Measurements from ENCODE around the gene SGSM1. TPM values are rescaled to one million over a fixed set of nuclear protein-coding genes. Genes with fewer than 3 reads are reported as not detected.
A peak's percentile ranks its signal among the peaks of the same experiment; 100 is the strongest.

The SGSM1 gene
- total and polyA plus RNA-seq, 2 donors (not counting 1 experiment from before 2014, with no cell fraction given) = not detected

GRCh38 chr22:24868979-24869378 lies 63.0 kb downstream of the SGSM1 start:
- no peaks in the 10 kb centered on the region for H3K4me1 ChIP-seq (ENCODE audit: control insufficient read depth, extremely low read depth, insufficient read depth, low read length)
- no peak for DNase-seq (ENCODE audit: low read depth in 2 of 2)
- H2AFZ ChIP-seq (ENCODE audit: low read length) = no peak overlapping the region
- no peaks in the 10 kb centered on the region for H4K20me1 ChIP-seq (ENCODE audit: control insufficient read depth, extremely low read depth, insufficient read depth, low read length)
- no peak overlapping the region for H3K27ac ChIP-seq (ENCODE audit: insufficient read depth, low read length)
- no peaks in the 10 kb centered on the region for H3K36me3 ChIP-seq (ENCODE audit: control insufficient read depth, insufficient read depth, low read length)
- no peaks in the 10 kb centered on the region for H3K27me3 ChIP-seq (ENCODE audit: control insufficient read depth, insufficient read depth, low read length)
- H3K9me3 ChIP-seq (ENCODE audit: control insufficient read depth, insufficient read depth, low read depth, low read length) = no peaks in the 10 kb centered on the region
- no peaks in the 10 kb centered on the region for H3K79me2 ChIP-seq (ENCODE audit: control insufficient read depth, insufficient read depth, low read length)
- no peak for TF ChIP-seq EZH2 (IDR thresholded peaks at IDR 0.05; ENCODE audit: low read length, missing control alignments)
- no peak for TF ChIP-seq CTCF (conservative IDR thresholded peaks at IDR 0.05 in 1 of 2, IDR thresholded peaks at IDR 0.05 in 1 of 2; ENCODE audit: low read depth in 1 of 2, low read length in 2 of 2)
- H3K4me3 ChIP-seq (replicated peaks in 1 of 4; ENCODE audit: control extremely low read depth in 1 of 4, insufficient read depth in 1 of 4, low read depth in 3 of 4, low read length in 4 of 4) = no peak overlapping the region
- H3K4me2 ChIP-seq (ENCODE audit: extremely low read depth, insufficient read depth, low read length) = no peak overlapping the region
- H3K9ac ChIP-seq (ENCODE audit: insufficient read depth, low read length) = no peak overlapping the region

- Histone ChIP-seq H3K4me1 (ENCODE audit: control insufficient read depth, extremely low read depth, insufficient read depth, low read length) (no peaks in the 10 kb centered on the region), H3K4me2 (ENCODE audit: extremely low read depth, insufficient read depth, low read length) (no peak overlapping the region), H3K9ac (ENCODE audit: insufficient read depth, low read length) (no peak overlapping the region), H3K27ac (ENCODE audit: insufficient read depth, low read length) (no peak overlapping the region), H3K9me3 (ENCODE audit: control insufficient read depth, insufficient read depth, low read depth, low read length) (no peaks in the 10 kb centered on the region), H4K20me1 (ENCODE audit: control insufficient read depth, extremely low read depth, insufficient read depth, low read length) (no peaks in the 10 kb centered on the region), H3K4me3 (replicated peaks in 1 of 4; ENCODE audit: control extremely low read depth in 1 of 4, insufficient read depth in 1 of 4, low read depth in 3 of 4, low read length in 4 of 4) (no peak overlapping the region), H3K79me2 (ENCODE audit: control insufficient read depth, insufficient read depth, low read length) (no peaks in the 10 kb centered on the region), H3K36me3 (ENCODE audit: control insufficient read depth, insufficient read depth, low read length) (no peaks in the 10 kb centered on the region), H3K27me3 (ENCODE audit: control insufficient read depth, insufficient read depth, low read length) (no peaks in the 10 kb centered on the region), H2AFZ (ENCODE audit: low read length) (no peak overlapping the region)
- TF ChIP-seq EZH2 (IDR thresholded peaks at IDR 0.05; ENCODE audit: low read length, missing control alignments) (no peak), CTCF (conservative IDR thresholded peaks at IDR 0.05 in 1 of 2, IDR thresholded peaks at IDR 0.05 in 1 of 2; ENCODE audit: low read depth in 1 of 2, low read length in 2 of 2) (no peak)
- peak in 1 of 2 donors; percentile 5 for DNase-seq (ENCODE audit: low read depth in 2 of 2)
Observed at GRCh38 chr22:24871611-24872205, 65.7 kb downstream of the SGSM1 start.

GRCh38 chr22:24873226-24873625 lies 67.2 kb downstream of the SGSM1 start:
- Histone ChIP-seq H3K4me1 (ENCODE audit: control insufficient read depth, extremely low read depth, insufficient read depth, low read length) (no peaks in the 10 kb centered on the region), H2AFZ (ENCODE audit: low read length) (no peak overlapping the region), H3K36me3 (ENCODE audit: control insufficient read depth, insufficient read depth, low read length) (no peaks in the 10 kb centered on the region), H3K9me3 (ENCODE audit: control insufficient read depth, insufficient read depth, low read depth, low read length) (no peaks in the 10 kb centered on the region), H3K9ac (ENCODE audit: insufficient read depth, low read length) (no peak overlapping the region), H4K20me1 (ENCODE audit: control insufficient read depth, extremely low read depth, insufficient read depth, low read length) (no peaks in the 10 kb centered on the region), H3K27me3 (ENCODE audit: control insufficient read depth, insufficient read depth, low read length) (no peaks in the 10 kb centered on the region), H3K79me2 (ENCODE audit: control insufficient read depth, insufficient read depth, low read length) (no peaks in the 10 kb centered on the region), H3K27ac (ENCODE audit: insufficient read depth, low read length) (no peak overlapping the region), H3K4me3 (replicated peaks in 1 of 4; ENCODE audit: control extremely low read depth in 1 of 4, insufficient read depth in 1 of 4, low read depth in 3 of 4, low read length in 4 of 4) (no peak overlapping the region), H3K4me2 (ENCODE audit: extremely low read depth, insufficient read depth, low read length) (no peak overlapping the region)
- TF ChIP-seq CTCF (conservative IDR thresholded peaks at IDR 0.05 in 1 of 2, IDR thresholded peaks at IDR 0.05 in 1 of 2; ENCODE audit: low read depth in 1 of 2, low read length in 2 of 2) = no peak
- no peak for TF ChIP-seq EZH2 (IDR thresholded peaks at IDR 0.05; ENCODE audit: low read length, missing control alignments)
- DNase-seq (ENCODE audit: low read depth in 2 of 2) = no peak

All from fibroblast of lung (primary cell).